Activated naive CD8-positive, alpha-beta T cell treated with anti-CD3 and anti-CD28 coated beads, Interleukin-2, amount 10 ng/mL, durations not matched to agents 7 days and 5 days (primary cell): ENCODE measurements around the gene TBC1D1. TPM values are rescaled to one million over a fixed set of nuclear protein-coding genes. Genes with fewer than 3 reads are reported as not detected.

ENCODE experiments used
- ATAC-seq: fragments of 150-1000 bp; cut with Tn5 transposase; one replicate; pipeline ENCODE4 v1.10.0; 2021; ENCODE audit warnings: low read depth, moderate library complexity
- POLR2A ChIA-PET: fragments of 350-600 bp; sonication (Branson Sonifier 250); formaldehyde crosslinking; loops from one replicate; lab custom pipeline; 2021; ENCODE audit warnings: antibody characterized with exemption; lab: Charles Lee
- DNase-seq: peaks from one replicate; pipeline ENCODE4 v3.0.0; 2021
- H3K27ac Mint-ChIP-seq: one replicate; pipeline ENCODE4 v1.8.0; 2022; ENCODE audit warnings: mild to moderate bottlenecking, mixed read lengths
- H3K27me3 Mint-ChIP-seq: one replicate; pipeline ENCODE4 v1.8.0; 2022; ENCODE audit warnings: mild to moderate bottlenecking, moderate library complexity, mixed read lengths
- H3K36me3 Mint-ChIP-seq: one replicate; pipeline ENCODE4 v1.8.0; 2021; ENCODE audit warnings: mild to moderate bottlenecking, mixed read lengths
- H3K4me1 Mint-ChIP-seq: one replicate; pipeline ENCODE4 v1.8.0; 2021; ENCODE audit warnings: mixed read lengths
- H3K4me3 Mint-ChIP-seq: one replicate; pipeline ENCODE4 v1.8.0; 2022; ENCODE audit warnings: mild to moderate bottlenecking, moderate library complexity, mixed read lengths
- H3K9me3 Mint-ChIP-seq: one replicate; pipeline ENCODE4 v1.8.0; 2021; ENCODE audit warnings: mixed read lengths
- total RNA-seq, 2 experiments: library from RNA; stranded (reverse); gene quantifications; one replicate each; pipeline ENCODE4 v1.2.3, GENCODE V29; 2021

Gene TBC1D1, protein sequence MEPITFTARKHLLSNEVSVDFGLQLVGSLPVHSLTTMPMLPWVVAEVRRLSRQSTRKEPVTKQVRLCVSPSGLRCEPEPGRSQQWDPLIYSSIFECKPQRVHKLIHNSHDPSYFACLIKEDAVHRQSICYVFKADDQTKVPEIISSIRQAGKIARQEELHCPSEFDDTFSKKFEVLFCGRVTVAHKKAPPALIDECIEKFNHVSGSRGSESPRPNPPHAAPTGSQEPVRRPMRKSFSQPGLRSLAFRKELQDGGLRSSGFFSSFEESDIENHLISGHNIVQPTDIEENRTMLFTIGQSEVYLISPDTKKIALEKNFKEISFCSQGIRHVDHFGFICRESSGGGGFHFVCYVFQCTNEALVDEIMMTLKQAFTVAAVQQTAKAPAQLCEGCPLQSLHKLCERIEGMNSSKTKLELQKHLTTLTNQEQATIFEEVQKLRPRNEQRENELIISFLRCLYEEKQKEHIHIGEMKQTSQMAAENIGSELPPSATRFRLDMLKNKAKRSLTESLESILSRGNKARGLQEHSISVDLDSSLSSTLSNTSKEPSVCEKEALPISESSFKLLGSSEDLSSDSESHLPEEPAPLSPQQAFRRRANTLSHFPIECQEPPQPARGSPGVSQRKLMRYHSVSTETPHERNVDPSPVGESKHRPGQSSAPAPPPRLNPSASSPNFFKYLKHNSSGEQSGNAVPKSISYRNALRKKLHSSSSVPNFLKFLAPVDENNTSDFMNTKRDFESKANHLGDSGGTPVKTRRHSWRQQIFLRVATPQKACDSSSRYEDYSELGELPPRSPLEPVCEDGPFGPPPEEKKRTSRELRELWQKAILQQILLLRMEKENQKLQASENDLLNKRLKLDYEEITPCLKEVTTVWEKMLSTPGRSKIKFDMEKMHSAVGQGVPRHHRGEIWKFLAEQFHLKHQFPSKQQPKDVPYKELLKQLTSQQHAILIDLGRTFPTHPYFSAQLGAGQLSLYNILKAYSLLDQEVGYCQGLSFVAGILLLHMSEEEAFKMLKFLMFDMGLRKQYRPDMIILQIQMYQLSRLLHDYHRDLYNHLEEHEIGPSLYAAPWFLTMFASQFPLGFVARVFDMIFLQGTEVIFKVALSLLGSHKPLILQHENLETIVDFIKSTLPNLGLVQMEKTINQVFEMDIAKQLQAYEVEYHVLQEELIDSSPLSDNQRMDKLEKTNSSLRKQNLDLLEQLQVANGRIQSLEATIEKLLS (N-terminal part only)
- total RNA-seq = 10 to 100 TPM; 79.7 to 83.7 TPM

GRCh38 chr4:37890801-37891259 lies at the start of gene TBC1D1:
TBC1D1 (plus strand) TSS chr4:37891084; CDS start chr4:37902096, 11,012 bp downstream.
- peak; percentile 30 for ATAC-seq
- H3K4me1 Mint-ChIP-seq = peaks cover 34% of the 10 kb centered on the region

GRCh38 chr4:37844204-37844603 lies 46.7 kb upstream of the TBC1D1 start:
- ATAC-seq = no peak
- no peaks in the 10 kb centered on the region for H3K27me3 Mint-ChIP-seq
- H3K27ac Mint-ChIP-seq = no peak overlapping the region
- DNase-seq = no peak
- H3K4me3 Mint-ChIP-seq = no peak overlapping the region
- POLR2A ChIA-PET = no interaction called here
- H3K36me3 Mint-ChIP-seq = peaks cover 20% of the 10 kb centered on the region
- H3K9me3 Mint-ChIP-seq = no peaks in the 10 kb centered on the region
- peaks cover 3% of the 10 kb centered on the region for H3K4me1 Mint-ChIP-seq

More at GRCh38 chr4:37890801-37891259, at the start of gene TBC1D1:
- H3K4me3 Mint-ChIP-seq = peak within 1 kb of the TSS; percentile 91
- POLR2A ChIA-PET = interaction anchor here (0.9 to 1.9 kb wide), 6 partner anchors 10 to 65 kb away, joined by 3 to 13 read pairs (median 4); partner anchors contain the start of gene PGM2
- no peak for DNase-seq
- H3K27ac Mint-ChIP-seq = peak within 1 kb of the TSS; percentile 93
- peaks cover 21% of the 10 kb centered on the region for H3K36me3 Mint-ChIP-seq
- no peaks in the 10 kb centered on the region for H3K9me3 Mint-ChIP-seq
- H3K27me3 Mint-ChIP-seq = peaks cover 2% of the 10 kb centered on the region

DNA sequence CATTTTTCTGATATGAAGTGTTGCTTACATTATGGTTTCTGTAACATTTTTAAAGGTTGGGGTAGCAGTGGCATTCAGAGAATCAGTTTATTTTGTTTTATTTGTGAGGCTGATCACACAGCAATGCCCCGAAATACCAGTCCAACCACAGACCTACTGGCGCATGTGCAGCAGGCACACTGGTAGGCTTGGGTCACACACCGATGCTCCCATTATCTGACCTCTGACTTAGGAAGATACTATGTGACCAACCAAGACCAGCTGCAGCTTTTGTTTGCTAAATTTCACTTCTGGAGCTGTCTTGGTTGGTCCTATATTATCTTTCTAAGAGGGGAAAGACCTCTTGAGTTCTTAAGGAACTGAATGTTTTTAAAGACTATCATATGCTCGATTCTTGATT lies 45.7 kb upstream of the TBC1D1 start:
- DNase-seq (no peak), ATAC-seq (no peak)
- H3K27me3 Mint-ChIP-seq = no peaks in the 10 kb centered on the region
- H3K4me3 Mint-ChIP-seq = no peak overlapping the region
- peaks cover 3% of the 10 kb centered on the region for H3K4me1 Mint-ChIP-seq
- peaks cover 20% of the 10 kb centered on the region for H3K36me3 Mint-ChIP-seq
- no peak overlapping the region for H3K27ac Mint-ChIP-seq
- POLR2A ChIA-PET = interaction anchor here (1.0 kb wide), 1 partner anchor 19 kb away, joined by 3 read pairs; the partner anchor contains the start of gene PGM2
- no peaks in the 10 kb centered on the region for H3K9me3 Mint-ChIP-seq

DNA sequence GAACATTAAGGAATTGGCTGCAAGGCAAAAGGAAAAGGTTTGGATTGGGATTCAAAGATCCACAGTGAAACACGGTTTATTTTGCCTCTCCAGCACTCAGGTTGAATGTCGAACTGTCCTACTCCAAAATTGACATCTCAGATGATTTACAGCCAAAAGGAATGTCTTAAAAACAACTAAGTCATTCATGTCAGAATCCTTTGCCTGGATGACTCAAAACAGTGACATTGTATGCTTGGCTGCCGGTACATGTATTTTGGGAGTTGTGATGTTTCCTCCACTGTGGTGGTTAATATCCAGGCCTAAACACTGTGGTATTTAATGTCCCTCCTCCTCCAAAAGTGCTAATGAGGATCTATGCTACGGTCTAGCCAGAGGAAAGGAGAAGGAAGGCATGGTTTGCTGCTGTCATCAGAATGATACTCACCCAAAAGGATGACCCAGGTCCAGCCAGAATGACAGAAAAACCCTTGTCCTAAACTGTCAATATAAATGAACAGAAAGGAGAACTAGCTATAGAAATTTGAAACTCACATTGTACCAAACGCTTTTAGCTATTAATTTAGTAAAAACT lies 43.5 kb upstream of the TBC1D1 start:
- H3K36me3 Mint-ChIP-seq = peaks cover 20% of the 10 kb centered on the region
- ATAC-seq (no peak), DNase-seq (no peak)
- no peaks in the 10 kb centered on the region for H3K9me3 Mint-ChIP-seq
- POLR2A ChIA-PET = no interaction called here
- H3K27me3 Mint-ChIP-seq = no peaks in the 10 kb centered on the region
- H3K4me3 Mint-ChIP-seq = no peak overlapping the region
- no peak overlapping the region for H3K27ac Mint-ChIP-seq
- H3K4me1 Mint-ChIP-seq = no peaks in the 10 kb centered on the region

DNA sequence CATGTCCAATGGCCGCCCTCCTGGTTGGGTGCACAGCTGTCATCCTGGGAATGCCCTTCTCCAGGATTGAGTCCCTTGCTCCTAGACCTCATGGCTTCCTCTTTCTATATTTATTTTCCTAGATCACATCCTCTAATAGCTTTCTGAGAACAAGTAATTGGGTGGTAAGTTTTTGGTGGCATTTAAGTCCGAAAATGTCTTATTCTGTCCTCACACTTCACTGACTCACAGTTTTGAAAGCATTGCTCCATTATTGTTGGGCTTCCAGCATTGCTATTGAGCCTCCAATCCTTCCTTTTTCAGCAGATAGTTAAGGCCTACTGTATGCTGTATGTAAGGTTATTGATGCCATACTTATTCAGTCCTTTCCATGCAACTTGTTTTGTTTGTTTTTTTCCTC lies 38.5 kb upstream of the TBC1D1 start:
- H3K27ac Mint-ChIP-seq = no peak overlapping the region
- DNase-seq = no peak
- H3K4me3 Mint-ChIP-seq = no peak overlapping the region
- H3K27me3 Mint-ChIP-seq = no peaks in the 10 kb centered on the region
- ATAC-seq = no peak
- peaks cover 28% of the 10 kb centered on the region for H3K36me3 Mint-ChIP-seq
- no peaks in the 10 kb centered on the region for H3K4me1 Mint-ChIP-seq
- POLR2A ChIA-PET = no interaction called here
- no peaks in the 10 kb centered on the region for H3K9me3 Mint-ChIP-seq

GRCh38 chr4:37858112-37858511 lies 32.8 kb upstream of the TBC1D1 start:
- Mint-ChIP-seq H3K27me3 (no peaks in the 10 kb centered on the region), H3K4me1 (no peaks in the 10 kb centered on the region), H3K9me3 (no peaks in the 10 kb centered on the region), H3K4me3 (no peak overlapping the region), H3K36me3 (peaks cover 31% of the 10 kb centered on the region), H3K27ac (no peak overlapping the region)
- no peak for DNase-seq
- POLR2A ChIA-PET = interaction anchor here (1.0 kb wide), 1 partner anchor 56 kb away, joined by 3 read pairs; no protein-coding TSS in a partner anchor
- ATAC-seq = no peak

DNA sequence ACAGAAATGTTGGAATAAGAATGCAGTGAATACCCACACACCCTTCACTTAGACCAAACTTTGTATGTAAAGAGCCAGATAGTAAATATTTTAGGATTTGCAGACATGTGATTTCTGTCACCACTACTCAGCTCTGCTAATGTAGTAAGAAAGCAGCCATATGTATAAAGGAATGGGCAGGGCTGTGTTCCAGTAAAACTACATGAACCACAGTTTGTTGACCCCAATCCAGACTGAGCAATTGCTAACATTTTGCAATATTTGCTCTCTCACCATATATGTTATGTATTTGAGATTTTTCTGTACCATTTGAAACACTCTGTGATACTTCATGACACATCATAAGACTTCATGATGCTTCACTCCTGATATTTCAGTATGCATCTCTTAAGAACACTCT lies 32.0 kb upstream of the TBC1D1 start:
- peaks cover 29% of the 10 kb centered on the region for H3K36me3 Mint-ChIP-seq
- no peaks in the 10 kb centered on the region for H3K27me3 Mint-ChIP-seq
- no peak overlapping the region for H3K4me3 Mint-ChIP-seq
- POLR2A ChIA-PET = no interaction called here
- DNase-seq (no peak), ATAC-seq (no peak)
- H3K9me3 Mint-ChIP-seq = no peaks in the 10 kb centered on the region
- no peaks in the 10 kb centered on the region for H3K4me1 Mint-ChIP-seq
- no peak overlapping the region for H3K27ac Mint-ChIP-seq

GRCh38 chr4:37860266-37860665 lies 30.6 kb upstream of the TBC1D1 start:
- no peak overlapping the region for H3K4me3 Mint-ChIP-seq
- ATAC-seq (no peak), DNase-seq (no peak)
- POLR2A ChIA-PET = no interaction called here
- H3K9me3 Mint-ChIP-seq = no peaks in the 10 kb centered on the region
- no peak overlapping the region for H3K27ac Mint-ChIP-seq
- no peaks in the 10 kb centered on the region for H3K27me3 Mint-ChIP-seq
- H3K36me3 Mint-ChIP-seq = peaks cover 23% of the 10 kb centered on the region
- H3K4me1 Mint-ChIP-seq = no peaks in the 10 kb centered on the region

DNA sequence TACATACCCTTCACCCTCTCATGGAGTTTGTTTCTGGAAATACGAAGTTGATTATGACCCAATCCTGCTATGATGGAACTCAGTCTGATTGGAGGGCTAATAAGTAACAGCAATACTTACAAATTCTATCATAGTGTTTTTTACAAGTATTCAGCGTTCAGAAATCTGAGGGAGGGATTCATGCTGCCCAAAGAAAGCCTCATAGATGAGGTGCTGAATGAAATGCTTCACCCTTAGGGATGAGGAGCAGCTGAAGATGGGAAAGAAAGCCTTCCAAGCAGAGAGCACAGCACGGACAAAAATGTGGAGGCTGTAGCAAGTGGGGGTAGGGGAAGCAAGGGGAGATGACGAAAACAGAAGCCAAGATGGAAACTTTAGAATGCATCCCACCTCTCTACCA lies 27.9 kb upstream of the TBC1D1 start:
- peaks cover 37% of the 10 kb centered on the region for H3K36me3 Mint-ChIP-seq
- DNase-seq (no peak), ATAC-seq (no peak)
- POLR2A ChIA-PET = no interaction called here
- H3K4me1 Mint-ChIP-seq = no peaks in the 10 kb centered on the region
- no peak overlapping the region for H3K27ac Mint-ChIP-seq
- no peak overlapping the region for H3K4me3 Mint-ChIP-seq
- H3K9me3 Mint-ChIP-seq = no peaks in the 10 kb centered on the region
- H3K27me3 Mint-ChIP-seq = no peaks in the 10 kb centered on the region

DNA sequence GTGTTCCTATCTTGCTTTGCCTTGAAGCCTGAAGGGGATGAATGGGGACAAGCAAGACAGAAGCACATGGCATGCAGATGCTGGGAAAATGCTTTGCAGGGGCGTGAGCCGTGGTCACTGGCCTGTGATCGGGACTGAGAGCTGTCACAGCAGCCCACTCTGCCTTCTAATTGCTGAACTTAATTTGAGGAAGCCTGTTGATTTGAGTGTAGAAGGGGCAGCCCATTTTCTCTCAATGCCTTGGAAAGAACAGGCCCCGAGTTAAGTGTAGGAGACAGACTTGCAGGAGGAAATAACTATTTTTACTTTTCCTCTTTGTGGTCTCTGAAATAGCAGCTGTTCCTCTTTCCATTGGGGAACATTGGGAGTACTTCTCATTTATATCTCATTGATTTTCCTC lies 26.1 kb upstream of the TBC1D1 start:
- Mint-ChIP-seq H3K27me3 (no peaks in the 10 kb centered on the region), H3K27ac (no peak overlapping the region), H3K36me3 (peaks cover 36% of the 10 kb centered on the region), H3K9me3 (no peaks in the 10 kb centered on the region), H3K4me1 (no peaks in the 10 kb centered on the region), H3K4me3 (no peak overlapping the region)
- POLR2A ChIA-PET = no interaction called here
- ATAC-seq = no peak
- no peak for DNase-seq

DNA sequence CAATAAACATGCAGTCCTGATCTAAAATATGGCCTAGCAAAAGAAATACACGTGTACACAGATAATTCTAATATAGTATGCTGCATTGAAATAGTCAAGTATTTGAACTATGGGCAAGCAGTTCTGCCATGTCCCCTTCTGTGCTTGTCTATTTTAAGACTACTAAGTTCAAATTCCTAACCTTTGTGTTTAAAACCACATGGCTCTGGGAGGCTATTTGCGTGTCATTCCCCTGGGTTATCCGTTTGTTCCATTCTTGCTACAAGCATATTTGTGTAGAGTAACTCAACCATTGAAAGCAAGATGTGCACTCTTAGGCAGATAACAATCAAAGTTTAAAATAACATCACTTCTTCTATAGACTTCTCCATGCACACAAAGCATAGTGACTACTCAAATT lies 25.4 kb upstream of the TBC1D1 start:
- Mint-ChIP-seq H3K4me1 (no peaks in the 10 kb centered on the region), H3K9me3 (no peaks in the 10 kb centered on the region), H3K27me3 (no peaks in the 10 kb centered on the region), H3K36me3 (peaks cover 36% of the 10 kb centered on the region), H3K27ac (no peak overlapping the region), H3K4me3 (no peak overlapping the region)
- no peak for DNase-seq
- POLR2A ChIA-PET = no interaction called here
- no peak for ATAC-seq

GRCh38 chr4:37867102-37867501 lies 23.8 kb upstream of the TBC1D1 start:
- POLR2A ChIA-PET = interaction anchor here (1.0 kb wide), 1 partner anchor 40 kb away, joined by 3 read pairs; the partner anchor contains the start of gene PGM2
- H3K27ac Mint-ChIP-seq = no peak overlapping the region
- peaks cover 40% of the 10 kb centered on the region for H3K36me3 Mint-ChIP-seq
- H3K4me1 Mint-ChIP-seq = peaks cover 5% of the 10 kb centered on the region
- ATAC-seq (no peak), DNase-seq (no peak)
- H3K4me3 Mint-ChIP-seq = no peak overlapping the region
- H3K27me3 Mint-ChIP-seq = no peaks in the 10 kb centered on the region
- H3K9me3 Mint-ChIP-seq = no peaks in the 10 kb centered on the region
